ENCODE data around the gene MPPED2. TPM values are rescaled to one million over a fixed set of nuclear protein-coding genes. Genes with fewer than 3 reads are reported as not detected.

Gene MPPED2
- total RNA-seq, 2 donors from 2014 or later, result 1.6 to 3.1 TPM

- ATAC-seq (no peak), DNase-seq (no peak)
- no peaks in the 10 kb centered on the region for H3K4me1 ChIP-seq
- no peaks in the 10 kb centered on the region for H3K9me3 ChIP-seq
- H3K36me3 ChIP-seq (replicated peaks in 1 of 2; ENCODE audit: insufficient read depth in 1 of 2, low read depth in 2 of 2), result no peaks in the 10 kb centered on the region
- TF ChIP-seq, protein P1, sequence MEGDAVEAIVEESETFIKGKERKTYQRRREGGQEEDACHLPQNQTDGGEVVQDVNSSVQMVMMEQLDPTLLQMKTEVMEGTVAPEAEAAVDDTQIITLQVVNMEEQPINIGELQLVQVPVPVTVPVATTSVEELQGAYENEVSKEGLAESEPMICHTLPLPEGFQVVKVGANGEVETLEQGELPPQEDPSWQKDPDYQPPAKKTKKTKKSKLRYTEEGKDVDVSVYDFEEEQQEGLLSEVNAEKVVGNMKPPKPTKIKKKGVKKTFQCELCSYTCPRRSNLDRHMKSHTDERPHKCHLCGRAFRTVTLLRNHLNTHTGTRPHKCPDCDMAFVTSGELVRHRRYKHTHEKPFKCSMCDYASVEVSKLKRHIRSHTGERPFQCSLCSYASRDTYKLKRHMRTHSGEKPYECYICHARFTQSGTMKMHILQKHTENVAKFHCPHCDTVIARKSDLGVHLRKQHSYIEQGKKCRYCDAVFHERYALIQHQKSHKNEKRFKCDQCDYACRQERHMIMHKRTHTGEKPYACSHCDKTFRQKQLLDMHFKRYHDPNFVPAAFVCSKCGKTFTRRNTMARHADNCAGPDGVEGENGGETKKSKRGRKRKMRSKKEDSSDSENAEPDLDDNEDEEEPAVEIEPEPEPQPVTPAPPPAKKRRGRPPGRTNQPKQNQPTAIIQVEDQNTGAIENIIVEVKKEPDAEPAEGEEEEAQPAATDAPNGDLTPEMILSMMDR (IDR thresholded peaks at IDR 0.05), result no peak
- no peak for TF ChIP-seq POLR2A (IDR thresholded peaks at IDR 0.05)
- H3K4me3 ChIP-seq, result no peak overlapping the region
- H3K27me3 ChIP-seq, result no peaks in the 10 kb centered on the region
- 59% methylated on average over 1 of the region's 1 CpG for WGBS, 2 donors
- intact Hi-C loops (cut with DNase I), result no loop called here
- no peak overlapping the region for H3K27ac ChIP-seq
Measured at GRCh38 chr11:30567644-30568043, 18.5 kb downstream of the MPPED2 start.

- no peaks in the 10 kb centered on the region for H3K27me3 ChIP-seq
- no peak overlapping the region for H3K27ac ChIP-seq
- no peaks in the 10 kb centered on the region for H3K9me3 ChIP-seq
- TF ChIP-seq, protein P1 (IDR thresholded peaks at IDR 0.05), result no peak
- TF ChIP-seq POLR2A (IDR thresholded peaks at IDR 0.05), result no peak
- ATAC-seq (no peak), DNase-seq (no peak)
- no peaks in the 10 kb centered on the region for H3K4me1 ChIP-seq
- no peaks in the 10 kb centered on the region for H3K36me3 ChIP-seq (replicated peaks in 1 of 2; ENCODE audit: insufficient read depth in 1 of 2, low read depth in 2 of 2)
- intact Hi-C loops (cut with DNase I), result no loop called here
- WGBS, 2 donors, result 43 to 47% methylated on average over 5 of the region's 5 CpGs
- H3K4me3 ChIP-seq, result no peak overlapping the region
Measured at GRCh38 chr11:30567120-30567519, 19.0 kb downstream of the MPPED2 start.

DNA sequence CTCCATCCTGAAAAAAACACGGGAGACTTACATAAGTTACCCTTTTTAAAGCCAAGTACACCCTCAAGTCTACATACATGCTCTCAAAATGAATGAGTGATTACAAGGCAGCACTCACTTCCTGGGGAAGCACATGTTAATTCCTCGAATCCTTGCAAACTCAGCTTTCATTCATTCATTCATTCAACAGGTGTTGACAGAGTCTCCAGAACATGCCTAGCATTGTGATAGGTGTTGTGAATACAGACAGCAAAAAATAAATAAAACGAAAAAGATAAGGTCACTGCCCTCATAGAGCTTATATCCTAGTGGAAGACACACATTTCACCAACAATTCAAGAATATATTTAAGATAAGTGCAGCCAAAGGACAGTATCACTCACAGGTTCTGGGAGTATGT is 19.7 kb downstream of the MPPED2 start:
- Histone ChIP-seq H3K27ac (no peak overlapping the region), H3K36me3 (replicated peaks in 1 of 2; ENCODE audit: insufficient read depth in 1 of 2, low read depth in 2 of 2) (no peaks in the 10 kb centered on the region), H3K27me3 (no peaks in the 10 kb centered on the region), H3K4me1 (peaks cover under 1% of the 10 kb centered on the region), H3K9me3 (no peaks in the 10 kb centered on the region), H3K4me3 (no peak overlapping the region)
- DNase-seq (no peak), ATAC-seq (no peak)
- intact Hi-C loops (cut with DNase I), result no loop called here
- TF ChIP-seq, protein P1 (IDR thresholded peaks at IDR 0.05), result no peak
- TF ChIP-seq POLR2A (IDR thresholded peaks at IDR 0.05), result no peak
- 55 to 71% methylated on average over 3 of the region's 3 CpGs for WGBS, 2 donors

GRCh38 chr11:30565027-30565426 is 21.1 kb downstream of the MPPED2 start:
- 56 to 78% methylated on average over 10 of the region's 10 CpGs for WGBS, 2 donors
- Histone ChIP-seq H3K36me3 (replicated peaks in 1 of 2; ENCODE audit: insufficient read depth in 1 of 2, low read depth in 2 of 2) (no peaks in the 10 kb centered on the region), H3K27me3 (no peaks in the 10 kb centered on the region), H3K4me3 (no peak overlapping the region), H3K27ac (no peak overlapping the region), H3K9me3 (no peaks in the 10 kb centered on the region), H3K4me1 (peaks cover 5% of the 10 kb centered on the region)
- DNase-seq (no peak), ATAC-seq (no peak)
- TF ChIP-seq POLR2A (IDR thresholded peaks at IDR 0.05), result no peak
- TF ChIP-seq, protein P1 (IDR thresholded peaks at IDR 0.05), result no peak
- intact Hi-C loops (cut with DNase I), result no loop called here

DNA sequence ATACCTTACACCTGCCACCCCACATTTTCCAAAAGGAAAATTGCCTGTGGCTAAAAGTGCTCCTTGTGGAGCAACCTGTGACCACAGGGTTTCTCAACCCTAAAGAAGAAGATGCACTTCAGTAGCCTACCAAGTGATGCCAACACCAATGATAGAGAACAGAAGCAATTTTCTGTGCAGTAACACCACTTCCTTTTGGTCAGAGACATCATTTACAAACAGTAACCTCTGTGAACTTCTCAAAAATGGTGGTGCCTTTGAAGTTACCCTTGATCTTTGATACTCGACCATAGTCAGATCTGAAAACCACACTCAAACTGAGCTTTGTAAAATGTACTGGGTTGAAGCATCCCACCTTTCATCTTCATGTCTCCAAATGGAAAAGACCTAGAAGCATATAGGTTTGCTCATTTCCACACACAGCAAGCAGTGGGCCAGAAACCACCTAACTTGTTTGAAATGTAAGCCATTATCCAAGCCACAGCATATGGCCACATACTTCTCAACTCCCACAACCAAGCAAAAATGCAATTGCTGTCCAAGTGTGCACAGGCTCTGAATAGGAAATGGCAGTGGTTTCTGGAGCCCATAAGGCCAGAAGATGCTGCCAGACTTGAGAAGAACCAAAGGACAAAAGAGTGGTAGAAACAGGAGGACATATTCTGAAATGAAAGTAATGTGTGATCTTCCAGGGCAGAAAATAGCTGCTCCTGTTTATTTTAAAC is 24.3 kb downstream of the MPPED2 start:
- Histone ChIP-seq H3K4me3 (no peak overlapping the region), H3K27ac (no peak overlapping the region), H3K27me3 (no peaks in the 10 kb centered on the region), H3K9me3 (no peaks in the 10 kb centered on the region), H3K4me1 (peaks cover 5% of the 10 kb centered on the region), H3K36me3 (replicated peaks in 1 of 2; ENCODE audit: insufficient read depth in 1 of 2, low read depth in 2 of 2) (no peaks in the 10 kb centered on the region)
- 61 to 69% methylated on average over 1 of the region's 1 CpG for WGBS, 2 donors
- intact Hi-C loops (cut with DNase I), result no loop called here
- no peak for DNase-seq
- ATAC-seq, result no peak
- no peak for TF ChIP-seq POLR2A (IDR thresholded peaks at IDR 0.05)
- TF ChIP-seq, protein P1 (IDR thresholded peaks at IDR 0.05), result no peak
